Colonic mucosa (tissue), 4 donors: ENCODE measurements around the gene CKAP5. TPM values are rescaled to one million over a fixed set of nuclear protein-coding genes. Genes with fewer than 3 reads are reported as not detected.
"Not testable (repeated sequence)": the region's sequence is repeated elsewhere in the genome, so short reads cannot be mapped to it uniquely, and the experiment has no call there.

Experiments
- DNase-seq: peaks from one replicate; pipeline ENCODE4 v3.0.0-alpha.2; 2020
- H3K27ac ChIP-seq: fragments of 200-600 bp; one replicate; pipeline ENCODE4 v1.8.0; 2021
- H3K27me3 ChIP-seq: fragments of 200-600 bp; one replicate; pipeline ENCODE4 v1.8.0; 2021
- H3K36me3 ChIP-seq: fragments of 200-600 bp; one replicate; pipeline ENCODE4 v1.8.0; 2021
- H3K4me1 ChIP-seq: fragments of 200-600 bp; one replicate; pipeline ENCODE4 v1.8.0; 2021; ENCODE audit warnings: mild to moderate bottlenecking
- H3K4me3 ChIP-seq: fragments of 200-600 bp; one replicate; pipeline ENCODE4 v1.8.0; 2021
- H3K9ac ChIP-seq, 2 donors: one replicate each; pipeline ENCODE4 v1.7.0; 2013; ENCODE audit warnings: control low read depth in 2 of 2, low read depth in 2 of 2, low read length in 2 of 2
- H3K9me3 ChIP-seq: fragments of 200-600 bp; one replicate; pipeline ENCODE4 v1.8.0; 2021
- CTCF ChIP-seq: fragments of 200-600 bp; IDR thresholded peaks from one replicate; pipeline ENCODE4 v1.8.0; 2022; ENCODE audit warnings: antibody characterized with exemption, mild to moderate bottlenecking
- intact Hi-C: fragments of 100-400 bp; cut with DNase I; formaldehyde crosslinking; loops from one replicate; pipeline ENCODE4 v1.14.1; 2022
- total RNA-seq, 2 donors: library from RNA; stranded (reverse); fragmentation: NEBNext Ultra II Directional in 1 of 2; extraction: Animal tissue kit (Norgen Biotek cat#: 25700) in 1 of 2; gene quantifications; one replicate each; pipeline ENCODE4 v1.2.1, GENCODE V29; 2021
- donor health status: healthy.
- donor health status: DM: no; HTN: no; CAD: no.
- donor health status: DM: no; HTN: no; CAD: no.

Gene CKAP5
- total RNA-seq, 2 donors from 2014 or later = 71.2 to 105 TPM

DNA sequence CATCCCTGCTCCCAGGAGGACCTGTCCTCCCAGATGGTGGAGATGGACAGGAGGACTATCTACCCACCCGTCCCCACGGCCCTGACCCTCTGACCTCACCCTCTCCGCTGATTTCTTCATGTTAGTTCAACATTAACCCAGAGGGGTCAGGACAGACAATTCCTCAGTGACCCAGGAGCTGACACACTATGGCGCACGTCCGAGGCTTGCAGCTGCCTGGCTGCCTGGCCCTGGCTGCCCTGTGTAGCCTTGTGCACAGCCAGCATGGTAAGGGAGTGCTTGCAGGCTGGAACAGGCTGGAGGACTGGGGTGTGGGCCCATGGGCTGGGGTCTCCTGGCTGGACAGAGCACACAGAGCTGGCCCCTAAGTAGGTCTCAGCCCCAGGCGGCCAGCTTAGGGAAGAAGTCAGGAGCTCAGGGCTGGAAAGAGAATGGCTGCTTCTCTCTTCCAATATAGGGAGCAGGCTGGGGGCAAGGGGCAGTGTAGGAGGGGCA is 127.0 kb downstream of the CKAP5 start, which contains the start of gene F2:
Gene F2 (plus strand): TSS at position 166 of the 495 bp plus-strand sequence. CDS start 23 bp downstream, at position 189.
- intact Hi-C loops = no loop called here
- Histone ChIP-seq H3K27ac (peak within 1 kb of the TSS; percentile 13), H3K36me3 (no peaks in the 10 kb centered on the region), H3K4me1 (peaks cover 8% of the 10 kb centered on the region), H3K27me3 (no peaks in the 10 kb centered on the region), H3K9me3 (no peaks in the 10 kb centered on the region), H3K4me3 (no peak within 1 kb of the TSS), H3K9ac (no peak within 1 kb of the TSS)
- TF ChIP-seq CTCF = no peak
- no peak for DNase-seq

GRCh38 chr11:46718155-46719019 is 127.7 kb downstream of the CKAP5 start:
- Histone ChIP-seq H3K27ac (peak overlapping the region; percentile 13), H3K4me3 (no peak overlapping the region), H3K9me3 (no peaks in the 10 kb centered on the region), H3K36me3 (no peaks in the 10 kb centered on the region), H3K4me1 (peaks cover 8% of the 10 kb centered on the region), H3K9ac (no peak overlapping the region), H3K27me3 (no peaks in the 10 kb centered on the region)
- TF ChIP-seq CTCF = no peak
- peak; percentile 73 for DNase-seq
- intact Hi-C loops = no loop called here

DNA sequence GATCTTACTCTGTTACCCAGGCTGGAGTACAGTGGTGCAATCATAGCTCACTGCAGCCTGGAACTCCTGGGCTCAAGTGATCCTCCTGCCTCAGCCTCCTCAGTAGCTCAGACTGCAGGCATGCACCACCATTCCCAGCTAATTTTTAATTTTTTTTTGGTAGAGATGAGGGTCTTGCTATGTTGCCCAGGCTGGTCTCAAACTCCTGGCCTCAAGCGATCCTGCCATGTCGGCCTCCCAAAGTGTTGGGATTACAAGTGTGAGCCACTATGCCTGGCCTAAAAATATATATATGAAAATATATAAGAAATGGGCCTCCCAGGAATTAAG is 128.3 kb downstream of the CKAP5 start:
- intact Hi-C loops, H3K9ac ChIP-seq, H3K36me3 ChIP-seq, H3K4me3 ChIP-seq, DNase-seq, H3K4me1 ChIP-seq, H3K9me3 ChIP-seq, H3K27me3 ChIP-seq: not testable (repeated sequence)
- peak overlapping the region; percentile 13 for H3K27ac ChIP-seq

DNA sequence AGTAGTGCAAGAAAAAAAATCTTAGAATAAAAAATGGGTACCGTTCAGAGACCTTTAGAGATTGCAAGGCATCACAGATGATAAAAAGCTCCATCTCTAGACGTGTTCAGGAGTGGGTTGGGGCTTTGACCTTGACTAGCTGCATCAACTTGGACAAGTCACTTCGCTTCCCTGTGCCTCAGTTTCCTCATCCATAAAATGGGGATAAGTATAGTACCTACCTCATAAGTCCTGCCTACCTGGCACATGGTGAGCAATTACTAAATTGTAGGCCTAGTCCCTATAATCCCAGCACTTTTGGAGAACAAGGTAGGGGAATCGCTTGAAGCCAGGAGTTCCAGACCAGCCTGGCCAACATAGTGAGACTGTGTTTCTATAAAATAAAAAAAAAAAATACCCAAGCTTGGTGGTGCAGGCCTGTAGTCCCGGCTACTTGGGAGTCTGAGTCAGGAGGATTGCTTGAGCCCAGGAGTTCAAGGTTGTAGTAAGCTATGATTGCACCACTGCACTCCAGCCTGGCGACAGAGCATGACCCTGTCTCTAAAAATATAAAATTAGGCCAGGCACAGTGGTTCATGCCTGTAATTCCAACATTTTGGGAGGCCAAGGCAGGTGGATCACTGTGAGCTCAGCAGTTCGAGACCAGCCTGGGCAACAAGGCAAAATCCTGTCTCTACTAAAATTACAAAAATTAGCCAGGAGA is 133.1 kb downstream of the CKAP5 start:
- H3K27ac ChIP-seq = no peak overlapping the region
- no peak for TF ChIP-seq CTCF
- no peak overlapping the region for H3K9ac ChIP-seq
- no peak overlapping the region for H3K4me3 ChIP-seq
- intact Hi-C loops = no loop called here
- H3K4me1 ChIP-seq = peaks cover 3% of the 10 kb centered on the region
- DNase-seq = no peak
- H3K27me3 ChIP-seq = no peaks in the 10 kb centered on the region
- no peaks in the 10 kb centered on the region for H3K36me3 ChIP-seq
- no peaks in the 10 kb centered on the region for H3K9me3 ChIP-seq

GRCh38 chr11:46711303-46711702 is 134.8 kb downstream of the CKAP5 start:
- Histone ChIP-seq H3K36me3 (peaks cover 5% of the 10 kb centered on the region), H3K4me3 (no peak overlapping the region), H3K9ac (no peak overlapping the region), H3K9me3 (no peaks in the 10 kb centered on the region), H3K4me1 (no peaks in the 10 kb centered on the region), H3K27ac (peak overlapping the region; percentile 10), H3K27me3 (no peaks in the 10 kb centered on the region)
- no peak for TF ChIP-seq CTCF
- intact Hi-C loops = no loop called here
- DNase-seq = no peak
